Measurements from ENCODE around the gene IGSF22.

DNA sequence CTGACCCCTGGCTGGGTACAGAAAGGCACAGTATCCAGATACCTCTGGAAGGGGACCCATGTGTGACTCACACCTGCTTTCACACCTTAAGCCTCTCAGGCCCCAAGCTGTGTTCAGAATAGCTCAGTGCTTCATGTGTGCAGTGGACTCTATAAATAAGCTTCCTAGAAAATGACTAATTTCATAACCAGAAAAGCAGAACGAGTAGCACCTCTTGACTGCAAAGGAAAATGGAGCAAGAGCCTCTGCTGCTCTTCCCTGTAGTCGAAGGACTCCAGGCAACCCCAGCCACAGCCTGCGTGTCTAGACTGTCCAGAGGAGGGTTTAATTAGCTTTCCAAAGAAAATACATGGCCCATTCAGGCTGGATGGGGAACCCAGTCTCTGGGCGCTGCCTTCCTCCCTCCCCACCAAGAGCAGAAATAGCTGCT, 42.5 kb upstream of the IGSF22 start:
- TF ChIP-seq CTCF (IDR thresholded peaks at IDR 0.05 in 4 of 5, conservative IDR thresholded peaks at IDR 0.05 in 1 of 5) (no peak), POLR2A (IDR thresholded peaks at IDR 0.05) (no peak)
